Measurements from ENCODE around the gene BSND.

BSND gene

GRCh38 chr1:55033265-55033614, 34.5 kb downstream of the BSND start:
- ChIA-PET CTCF (interaction anchor here (0.6 to 2.9 kb wide), 2 partner anchors 11 to 327 kb away, joined by 3 to 12 read pairs; no protein-coding TSS in a partner anchor), POLR2A (no interaction called here)
- TF ChIP-seq PKNOX1 (IDR thresholded peaks at IDR 0.05) (no peak), FOXK2 (IDR thresholded peaks at IDR 0.05) (no peak), NFRKB (IDR thresholded peaks at IDR 0.05) (no peak), SP1 (IDR thresholded peaks at IDR 0.05) (no peak), TARDBP (IDR thresholded peaks at IDR 0.05) (no peak), FOXA1 (IDR thresholded peaks at IDR 0.05) (no peak), SUZ12 (IDR thresholded peaks at IDR 0.05) (no peak), LEF1 (IDR thresholded peaks at IDR 0.05; ENCODE audit: borderline replicate concordance) (no peak), FOXM1 (IDR thresholded peaks at IDR 0.05; ENCODE audit: borderline replicate concordance) (no peak), HDGF (IDR thresholded peaks at IDR 0.05; ENCODE audit: borderline replicate concordance) (no peak), L3MBTL2 (conservative IDR thresholded peaks at IDR 0.05) (no peak), ARNT (IDR thresholded peaks at IDR 0.05) (no peak), BHLHE40 (IDR thresholded peaks at IDR 0.05; ENCODE audit: borderline replicate concordance) (no peak), ELF4 (IDR thresholded peaks at IDR 0.05) (no peak), ZNF384 (IDR thresholded peaks at IDR 0.05) (no peak), CTBP1 (IDR thresholded peaks at IDR 0.05; ENCODE audit: borderline replicate concordance) (no peak)
- no peak for DNase-seq (ENCODE audit: extremely low spot score)

- ChIA-PET CTCF (no interaction called here), POLR2A (no interaction called here)
- DNase-seq (ENCODE audit: extremely low spot score), result no peak
- TF ChIP-seq SP1 (IDR thresholded peaks at IDR 0.05) (no peak), ELF4 (IDR thresholded peaks at IDR 0.05) (no peak), FOXK2 (IDR thresholded peaks at IDR 0.05) (no peak), ARNT (IDR thresholded peaks at IDR 0.05) (no peak), LEF1 (IDR thresholded peaks at IDR 0.05; ENCODE audit: borderline replicate concordance) (no peak), ZNF384 (IDR thresholded peaks at IDR 0.05) (no peak), SUZ12 (IDR thresholded peaks at IDR 0.05) (no peak), FOXM1 (IDR thresholded peaks at IDR 0.05; ENCODE audit: borderline replicate concordance) (no peak), L3MBTL2 (conservative IDR thresholded peaks at IDR 0.05) (no peak)
Measured at GRCh38 chr1:55034476-55035133, 35.9 kb downstream of the BSND start.

- DNase-seq (ENCODE audit: extremely low spot score), result no peak
- TF ChIP-seq ELF4 (IDR thresholded peaks at IDR 0.05) (no peak), SP1 (IDR thresholded peaks at IDR 0.05) (no peak), PKNOX1 (IDR thresholded peaks at IDR 0.05) (no peak), FOXM1 (IDR thresholded peaks at IDR 0.05; ENCODE audit: borderline replicate concordance) (no peak), CTBP1 (IDR thresholded peaks at IDR 0.05; ENCODE audit: borderline replicate concordance) (no peak), ARNT (IDR thresholded peaks at IDR 0.05) (no peak), FOXK2 (IDR thresholded peaks at IDR 0.05) (no peak), BHLHE40 (IDR thresholded peaks at IDR 0.05; ENCODE audit: borderline replicate concordance) (no peak), TARDBP (IDR thresholded peaks at IDR 0.05) (no peak), FOXA1 (IDR thresholded peaks at IDR 0.05) (no peak), L3MBTL2 (conservative IDR thresholded peaks at IDR 0.05) (no peak; the same call in 1 of the 2 replicates), SUZ12 (IDR thresholded peaks at IDR 0.05) (no peak), NFRKB (IDR thresholded peaks at IDR 0.05) (no peak), LEF1 (IDR thresholded peaks at IDR 0.05; ENCODE audit: borderline replicate concordance) (no peak), HDGF (IDR thresholded peaks at IDR 0.05; ENCODE audit: borderline replicate concordance) (no peak), ZNF384 (IDR thresholded peaks at IDR 0.05) (no peak)
- ChIA-PET CTCF (interaction anchor here (0.7 to 1.6 kb wide), 2 partner anchors 14 to 20 kb away, joined by 4 to 5 read pairs; no protein-coding TSS in a partner anchor), POLR2A (no interaction called here)
Measured at GRCh38 chr1:55035904-55036303, 37.2 kb downstream of the BSND start.

- ChIA-PET POLR2A (no interaction called here), CTCF (interaction anchor here (0.6 kb wide), 1 partner anchor 116 kb away, joined by 3 read pairs; no protein-coding TSS in a partner anchor)
- no peak for TF ChIP-seq ARNT (IDR thresholded peaks at IDR 0.05)
- TF ChIP-seq SUZ12 (IDR thresholded peaks at IDR 0.05), result no peak
- no peak for TF ChIP-seq FOXK2 (IDR thresholded peaks at IDR 0.05)
- TF ChIP-seq LEF1 (IDR thresholded peaks at IDR 0.05; ENCODE audit: borderline replicate concordance), result no peak
- TF ChIP-seq HDGF (IDR thresholded peaks at IDR 0.05; ENCODE audit: borderline replicate concordance), result no peak
- TF ChIP-seq TARDBP (IDR thresholded peaks at IDR 0.05), result no peak
- DNase-seq (ENCODE audit: extremely low spot score), result no peak
Measured at GRCh38 chr1:55037733-55038551, 39.2 kb downstream of the BSND start.

GRCh38 chr1:55038552-55038838, 39.8 kb downstream of the BSND start:
- ChIA-PET POLR2A (no interaction called here), CTCF (interaction anchor here (0.6 kb wide), 1 partner anchor 115 kb away, joined by 3 read pairs; no protein-coding TSS in a partner anchor)
- no peak for DNase-seq (ENCODE audit: extremely low spot score)
- TF ChIP-seq FOXK2 (IDR thresholded peaks at IDR 0.05), result no peak
- TF ChIP-seq ARNT (IDR thresholded peaks at IDR 0.05), result no peak
- TF ChIP-seq SP1 (IDR thresholded peaks at IDR 0.05), result no peak
- no peak for TF ChIP-seq SUZ12 (IDR thresholded peaks at IDR 0.05)
- TF ChIP-seq TARDBP (IDR thresholded peaks at IDR 0.05), result no peak
- no peak for TF ChIP-seq CTBP1 (IDR thresholded peaks at IDR 0.05; ENCODE audit: borderline replicate concordance)
- no peak for TF ChIP-seq L3MBTL2 (conservative IDR thresholded peaks at IDR 0.05)

GRCh38 chr1:55038974-55039341, 40.2 kb downstream of the BSND start:
- no peak for DNase-seq (ENCODE audit: extremely low spot score)
- no peak for TF ChIP-seq SUZ12 (IDR thresholded peaks at IDR 0.05)
- TF ChIP-seq L3MBTL2 (conservative IDR thresholded peaks at IDR 0.05), result no peak
- no peak for TF ChIP-seq CTBP1 (IDR thresholded peaks at IDR 0.05; ENCODE audit: borderline replicate concordance)
- TF ChIP-seq ARNT (IDR thresholded peaks at IDR 0.05), result no peak
- no peak for TF ChIP-seq BHLHE40 (IDR thresholded peaks at IDR 0.05; ENCODE audit: borderline replicate concordance)
- no peak for TF ChIP-seq SP1 (IDR thresholded peaks at IDR 0.05)
- TF ChIP-seq TARDBP (IDR thresholded peaks at IDR 0.05), result no peak
- TF ChIP-seq FOXA1 (IDR thresholded peaks at IDR 0.05), result no peak
- no peak for TF ChIP-seq ELF4 (IDR thresholded peaks at IDR 0.05)
- TF ChIP-seq NFRKB (IDR thresholded peaks at IDR 0.05), result no peak
- TF ChIP-seq HDGF (IDR thresholded peaks at IDR 0.05; ENCODE audit: borderline replicate concordance), result no peak
- no peak for TF ChIP-seq FOXK2 (IDR thresholded peaks at IDR 0.05)
- no peak for TF ChIP-seq PKNOX1 (IDR thresholded peaks at IDR 0.05)
- ChIA-PET CTCF (no interaction called here), POLR2A (no interaction called here)
